Measurements from ENCODE around the gene ZBTB38. TPM values are rescaled to one million over a fixed set of nuclear protein-coding genes. Genes with fewer than 3 reads are reported as not detected.

The ZBTB38 gene
- total and polyA plus RNA-seq, 2 experiments from 2014 or later: 12.9 to 35.9 TPM

DNA sequence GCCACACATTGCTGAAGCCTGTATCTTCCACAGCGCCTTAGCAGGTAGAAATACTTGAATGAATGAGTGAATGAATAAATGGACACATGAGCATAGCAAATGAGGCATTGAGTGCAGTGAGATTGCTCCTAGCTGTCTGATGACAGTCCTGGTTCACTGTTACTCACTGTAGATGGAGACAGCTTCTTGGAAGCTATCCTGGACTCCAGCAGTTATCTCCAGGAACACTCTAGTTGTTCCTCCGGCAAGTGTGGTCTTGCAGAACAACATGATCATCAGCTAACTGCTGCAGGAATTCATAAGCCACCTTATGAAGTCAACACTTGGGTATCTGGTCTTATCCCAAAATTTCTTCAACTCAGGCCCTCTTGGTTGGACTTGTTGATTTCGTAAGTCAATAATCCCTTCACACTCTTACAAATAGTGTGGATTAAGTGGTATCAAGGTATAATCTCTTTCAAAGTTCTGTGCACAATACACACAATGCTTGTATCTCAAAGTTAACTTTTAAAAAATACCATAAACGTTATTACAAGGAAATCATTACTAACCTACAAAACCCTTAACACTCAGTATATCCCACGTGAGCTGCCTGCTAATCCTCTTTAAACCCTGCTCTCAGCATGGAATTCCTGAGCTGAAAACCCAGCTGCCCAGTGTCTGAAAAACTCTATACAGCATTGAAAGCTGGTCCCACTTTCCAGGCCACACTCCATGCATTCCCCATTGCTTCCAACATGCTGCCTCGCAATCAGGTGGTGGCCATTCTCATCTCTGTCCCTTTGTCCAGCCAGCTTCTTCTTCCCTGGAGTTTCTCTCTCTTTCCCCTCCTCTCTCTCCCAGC lies 14.4 kb upstream of the ZBTB38 start:
- H3K27me3 ChIP-seq: no peaks in the 10 kb centered on the region
- no peaks in the 10 kb centered on the region for H3K4me1 ChIP-seq (ENCODE audit: low read depth)
- H3K4me3 ChIP-seq: no peak overlapping the region
- no peaks in the 10 kb centered on the region for H3K36me3 ChIP-seq
- H3K9me3 ChIP-seq (ENCODE audit: low read depth): no peaks in the 10 kb centered on the region
- TF ChIP-seq, protein P1, sequence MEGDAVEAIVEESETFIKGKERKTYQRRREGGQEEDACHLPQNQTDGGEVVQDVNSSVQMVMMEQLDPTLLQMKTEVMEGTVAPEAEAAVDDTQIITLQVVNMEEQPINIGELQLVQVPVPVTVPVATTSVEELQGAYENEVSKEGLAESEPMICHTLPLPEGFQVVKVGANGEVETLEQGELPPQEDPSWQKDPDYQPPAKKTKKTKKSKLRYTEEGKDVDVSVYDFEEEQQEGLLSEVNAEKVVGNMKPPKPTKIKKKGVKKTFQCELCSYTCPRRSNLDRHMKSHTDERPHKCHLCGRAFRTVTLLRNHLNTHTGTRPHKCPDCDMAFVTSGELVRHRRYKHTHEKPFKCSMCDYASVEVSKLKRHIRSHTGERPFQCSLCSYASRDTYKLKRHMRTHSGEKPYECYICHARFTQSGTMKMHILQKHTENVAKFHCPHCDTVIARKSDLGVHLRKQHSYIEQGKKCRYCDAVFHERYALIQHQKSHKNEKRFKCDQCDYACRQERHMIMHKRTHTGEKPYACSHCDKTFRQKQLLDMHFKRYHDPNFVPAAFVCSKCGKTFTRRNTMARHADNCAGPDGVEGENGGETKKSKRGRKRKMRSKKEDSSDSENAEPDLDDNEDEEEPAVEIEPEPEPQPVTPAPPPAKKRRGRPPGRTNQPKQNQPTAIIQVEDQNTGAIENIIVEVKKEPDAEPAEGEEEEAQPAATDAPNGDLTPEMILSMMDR (IDR thresholded peaks at IDR 0.05; ENCODE audit: low read depth, low read length): no peak
- peak in 1 of 2 donors; percentile 81 for DNase-seq (ENCODE audit: low read depth in 1 of 2, low spot score in 1 of 2)
- H3K27ac ChIP-seq: no peak overlapping the region

DNA sequence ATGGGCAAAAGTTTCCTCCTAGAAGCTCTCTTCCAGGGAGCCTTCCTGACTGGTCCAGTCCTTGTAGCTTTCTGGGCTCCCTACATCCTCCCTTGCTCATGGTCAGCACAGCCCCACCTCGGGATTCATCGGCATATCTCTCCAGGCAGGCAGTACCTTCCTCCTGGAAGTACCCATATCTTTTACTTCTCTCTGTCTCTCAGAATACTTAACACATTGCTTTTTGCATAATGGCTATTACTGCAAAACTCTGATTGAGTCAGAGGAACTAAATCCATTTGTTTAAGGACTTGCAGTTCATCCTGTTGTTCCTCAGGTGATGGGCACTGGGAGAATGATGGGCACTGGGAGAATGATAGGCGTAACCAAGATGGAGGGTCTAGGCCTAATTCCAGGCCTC lies 13.8 kb upstream of the ZBTB38 start:
- DNase-seq (ENCODE audit: low read depth in 1 of 2, low spot score in 1 of 2): no peak
- H3K27me3 ChIP-seq: no peaks in the 10 kb centered on the region
- H3K36me3 ChIP-seq: no peaks in the 10 kb centered on the region
- H3K4me1 ChIP-seq (ENCODE audit: low read depth): no peaks in the 10 kb centered on the region
- H3K9me3 ChIP-seq (ENCODE audit: low read depth): no peaks in the 10 kb centered on the region
- no peak overlapping the region for H3K4me3 ChIP-seq
- TF ChIP-seq, protein P1 (IDR thresholded peaks at IDR 0.05; ENCODE audit: low read depth, low read length): no peak
- H3K27ac ChIP-seq: no peak overlapping the region

- Histone ChIP-seq H3K4me3 (no peak overlapping the region), H3K4me1 (ENCODE audit: low read depth) (no peaks in the 10 kb centered on the region), H3K27me3 (no peaks in the 10 kb centered on the region), H3K27ac (no peak overlapping the region), H3K36me3 (no peaks in the 10 kb centered on the region), H3K9me3 (ENCODE audit: low read depth) (no peaks in the 10 kb centered on the region)
- TF ChIP-seq, protein P1 (IDR thresholded peaks at IDR 0.05; ENCODE audit: low read depth, low read length): no peak
- no peak for DNase-seq (ENCODE audit: low read depth in 1 of 2, low spot score in 1 of 2)
These were observed 13.1 kb upstream of the ZBTB38 start for GRCh38 chr3:141355242-141355641.

DNA sequence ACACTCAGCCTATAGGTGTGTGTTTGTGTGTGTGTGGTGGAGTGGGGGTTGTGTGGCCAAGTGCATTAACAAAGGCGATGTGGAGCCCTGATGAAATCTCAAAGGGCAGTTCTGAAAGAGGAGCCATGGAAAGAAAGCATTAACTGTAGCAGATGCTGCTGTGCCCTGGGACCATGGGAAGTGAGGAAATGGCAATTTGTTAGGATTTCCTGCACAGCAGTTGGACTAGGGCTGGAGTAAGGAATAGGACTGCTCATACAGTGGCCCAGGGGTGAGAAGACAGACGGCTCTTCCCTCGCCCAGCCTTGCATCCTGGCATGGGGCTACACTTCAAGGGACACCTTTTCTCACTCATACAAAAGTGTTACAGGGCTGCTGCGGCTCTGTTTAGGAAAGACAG lies 12.3 kb upstream of the ZBTB38 start:
- DNase-seq (ENCODE audit: low read depth in 1 of 2, low spot score in 1 of 2): no peak
- no peaks in the 10 kb centered on the region for H3K36me3 ChIP-seq
- no peak overlapping the region for H3K4me3 ChIP-seq
- no peaks in the 10 kb centered on the region for H3K27me3 ChIP-seq
- H3K27ac ChIP-seq: no peak overlapping the region
- no peaks in the 10 kb centered on the region for H3K4me1 ChIP-seq (ENCODE audit: low read depth)
- TF ChIP-seq, protein P1 (IDR thresholded peaks at IDR 0.05; ENCODE audit: low read depth, low read length): no peak
- H3K9me3 ChIP-seq (ENCODE audit: low read depth): no peaks in the 10 kb centered on the region

DNA sequence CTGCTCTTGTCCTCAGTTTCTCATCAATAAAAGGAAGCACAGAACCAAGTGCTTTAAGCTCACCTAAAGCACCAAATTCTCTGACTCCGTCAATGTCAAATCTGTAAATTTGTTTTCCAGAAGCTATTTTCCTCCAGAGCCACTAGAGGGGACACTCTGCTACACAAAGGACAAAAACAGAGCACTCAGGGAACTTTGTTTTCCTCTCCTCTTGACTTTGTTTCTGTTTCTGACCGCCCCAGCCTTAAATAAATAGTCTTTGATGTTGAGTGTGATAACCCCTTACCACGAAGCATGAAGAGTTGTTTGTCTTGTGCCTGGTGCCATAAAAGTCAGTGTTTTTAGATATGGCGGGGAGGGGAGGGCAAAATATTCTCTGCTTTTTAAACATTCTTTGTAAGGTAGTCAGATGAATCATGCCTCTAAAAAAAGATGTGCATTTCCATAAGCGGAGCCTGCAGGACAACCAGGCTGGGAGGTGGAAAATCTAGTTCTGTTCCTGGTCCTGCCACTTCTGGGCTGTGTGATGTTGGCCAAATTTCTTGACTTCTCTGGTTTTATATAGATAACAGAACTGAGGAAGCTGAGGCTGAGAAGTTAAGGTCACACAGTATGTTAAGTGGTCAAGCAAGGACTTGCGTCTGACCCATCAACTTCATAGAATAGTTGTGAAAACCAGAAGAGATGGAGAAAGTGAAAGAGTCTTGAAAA lies 7.3 kb upstream of the ZBTB38 start:
- Histone ChIP-seq H3K27ac (no peak overlapping the region), H3K27me3 (no peaks in the 10 kb centered on the region), H3K9me3 (ENCODE audit: low read depth) (no peaks in the 10 kb centered on the region), H3K4me1 (ENCODE audit: low read depth) (no peaks in the 10 kb centered on the region), H3K4me3 (no peak overlapping the region), H3K36me3 (no peaks in the 10 kb centered on the region)
- peak; percentile 63 to 91 for DNase-seq (ENCODE audit: low read depth in 1 of 2, low spot score in 1 of 2)
- TF ChIP-seq, protein P1 (IDR thresholded peaks at IDR 0.05; ENCODE audit: low read depth, low read length): peak; percentile 81

Measured in cardiac muscle cell (in vitro differentiated cells and primary cell).